ENCODE data around the gene WWP2.
"Not testable (repeated sequence)": the region's sequence is repeated elsewhere in the genome, so short reads cannot be mapped to it uniquely, and the experiment has no call there.

DNA sequence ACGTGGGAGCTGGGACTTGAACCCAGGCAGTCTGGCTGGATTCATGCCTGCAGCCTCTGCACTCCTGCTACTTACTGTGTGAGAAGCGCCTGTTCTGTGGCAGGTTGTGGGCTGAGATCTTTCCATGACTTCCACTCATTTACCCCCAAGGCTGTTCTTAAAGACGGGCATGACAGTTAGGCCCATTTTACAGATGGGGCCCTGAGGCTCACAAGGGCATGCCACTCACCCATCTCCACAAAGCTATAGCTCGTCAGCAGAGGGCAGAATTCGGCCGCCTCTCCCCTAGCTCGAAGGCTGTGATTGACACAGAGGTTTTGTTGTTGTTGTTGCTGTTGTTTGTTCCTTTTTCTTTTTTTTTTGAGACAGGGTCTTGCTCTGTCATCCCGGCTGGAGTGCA lies 210.8 kb downstream of the WWP2 start:
- TF ChIP-seq JUN (IDR thresholded peaks at IDR 0.05; ENCODE audit: borderline replicate concordance, insufficient read depth, insufficient read length, low read depth); MYC (IDR thresholded peaks at IDR 0.05; ENCODE audit: low read depth, low read length); POLR2A (IDR thresholded peaks at IDR 0.05; ENCODE audit: low read depth, low read length); POLR2AphosphoS5 (IDR thresholded peaks at IDR 0.05; ENCODE audit: insufficient read depth, low read depth, low read length); GATA2 (IDR thresholded peaks at IDR 0.05; ENCODE audit: insufficient read depth, insufficient read length, low read depth, low read length); EZH2 (IDR thresholded peaks at IDR 0.05; ENCODE audit: borderline replicate concordance, low read depth, low read length, severe bottlenecking); FOS (IDR thresholded peaks at IDR 0.05; ENCODE audit: borderline replicate concordance, insufficient read depth, low read length): not testable (repeated sequence)
- TF ChIP-seq, protein P1, sequence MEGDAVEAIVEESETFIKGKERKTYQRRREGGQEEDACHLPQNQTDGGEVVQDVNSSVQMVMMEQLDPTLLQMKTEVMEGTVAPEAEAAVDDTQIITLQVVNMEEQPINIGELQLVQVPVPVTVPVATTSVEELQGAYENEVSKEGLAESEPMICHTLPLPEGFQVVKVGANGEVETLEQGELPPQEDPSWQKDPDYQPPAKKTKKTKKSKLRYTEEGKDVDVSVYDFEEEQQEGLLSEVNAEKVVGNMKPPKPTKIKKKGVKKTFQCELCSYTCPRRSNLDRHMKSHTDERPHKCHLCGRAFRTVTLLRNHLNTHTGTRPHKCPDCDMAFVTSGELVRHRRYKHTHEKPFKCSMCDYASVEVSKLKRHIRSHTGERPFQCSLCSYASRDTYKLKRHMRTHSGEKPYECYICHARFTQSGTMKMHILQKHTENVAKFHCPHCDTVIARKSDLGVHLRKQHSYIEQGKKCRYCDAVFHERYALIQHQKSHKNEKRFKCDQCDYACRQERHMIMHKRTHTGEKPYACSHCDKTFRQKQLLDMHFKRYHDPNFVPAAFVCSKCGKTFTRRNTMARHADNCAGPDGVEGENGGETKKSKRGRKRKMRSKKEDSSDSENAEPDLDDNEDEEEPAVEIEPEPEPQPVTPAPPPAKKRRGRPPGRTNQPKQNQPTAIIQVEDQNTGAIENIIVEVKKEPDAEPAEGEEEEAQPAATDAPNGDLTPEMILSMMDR (IDR thresholded peaks at IDR 0.05; ENCODE audit: extremely low read depth in 1 of 2, insufficient read depth in 1 of 2, low read depth in 1 of 2, low read length in 2 of 2) = not testable (repeated sequence)
- TF ChIP-seq, protein P2, sequence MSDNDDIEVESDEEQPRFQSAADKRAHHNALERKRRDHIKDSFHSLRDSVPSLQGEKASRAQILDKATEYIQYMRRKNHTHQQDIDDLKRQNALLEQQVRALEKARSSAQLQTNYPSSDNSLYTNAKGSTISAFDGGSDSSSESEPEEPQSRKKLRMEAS (IDR thresholded peaks at IDR 0.05; ENCODE audit: insufficient read depth, insufficient read length) = not testable (repeated sequence)

Data from endothelial cell of umbilical vein (primary cell).